ENCODE data around the gene SFRP2.

DNA sequence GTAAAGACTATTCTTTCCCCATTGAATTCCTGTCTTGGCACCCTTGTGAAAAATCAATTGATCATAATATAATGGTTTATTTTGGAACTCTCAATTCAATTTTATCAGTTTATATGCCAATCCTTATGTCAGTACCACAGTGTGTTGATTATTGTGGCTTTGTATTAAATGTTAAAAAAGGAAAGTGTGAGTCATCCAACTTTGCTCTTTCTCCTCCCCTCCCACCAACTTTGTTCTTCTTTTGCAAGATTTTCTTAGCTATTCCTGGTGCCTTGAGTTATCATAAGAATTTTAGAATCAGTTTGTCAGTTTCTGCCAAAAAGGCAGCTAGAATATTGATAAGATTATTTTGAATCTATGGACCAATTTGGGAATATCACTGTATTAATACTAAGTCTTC is 17.8 kb downstream of the SFRP2 start:
- TF ChIP-seq POLR2A (IDR thresholded peaks at IDR 0.05; ENCODE audit: low read depth, low read length) (no peak), POLR2AphosphoS5 (IDR thresholded peaks at IDR 0.05; ENCODE audit: low read depth, low read length) (no peak), TAF1 (IDR thresholded peaks at IDR 0.05; ENCODE audit: low read depth, low read length) (no peak)

All from GM12891 (cell line).